ENCODE results near the gene TNFRSF12A.

TNFRSF12A gene

GRCh38 chr16:3003582-3004270 lies 16.4 kb upstream of the TNFRSF12A start:
- TF ChIP-seq CTCF (conservative IDR thresholded peaks at IDR 0.05; ENCODE audit: low read depth, low read length): peak; percentile 46
- peak; percentile 99 for DNase-seq (ENCODE audit: low read depth)
- H3K4me3 ChIP-seq (ENCODE audit: low read depth, low read length): no peak overlapping the region

GRCh38 chr16:3004319-3004718 lies 15.8 kb upstream of the TNFRSF12A start:
- no peak for DNase-seq (ENCODE audit: low read depth)
- no peak for TF ChIP-seq CTCF (conservative IDR thresholded peaks at IDR 0.05; ENCODE audit: low read depth, low read length)
- no peak overlapping the region for H3K4me3 ChIP-seq (ENCODE audit: low read depth, low read length)

GRCh38 chr16:3004781-3005284 lies 15.3 kb upstream of the TNFRSF12A start:
- DNase-seq (ENCODE audit: low read depth): no peak
- TF ChIP-seq CTCF (conservative IDR thresholded peaks at IDR 0.05; ENCODE audit: low read depth, low read length): no peak
- H3K4me3 ChIP-seq (ENCODE audit: low read depth, low read length): no peak overlapping the region

- no peak for TF ChIP-seq CTCF (conservative IDR thresholded peaks at IDR 0.05; ENCODE audit: low read depth, low read length)
- no peak for DNase-seq (ENCODE audit: low read depth)
- H3K4me3 ChIP-seq (ENCODE audit: low read depth, low read length): no peak overlapping the region
Observed at GRCh38 chr16:3007059-3007956, 12.9 kb upstream of the TNFRSF12A start.

GRCh38 chr16:3007957-3008689 lies 12.0 kb upstream of the TNFRSF12A start:
- H3K4me3 ChIP-seq (ENCODE audit: low read depth, low read length): no peak overlapping the region
- no peak for DNase-seq (ENCODE audit: low read depth)
- no peak for TF ChIP-seq CTCF (conservative IDR thresholded peaks at IDR 0.05; ENCODE audit: low read depth, low read length)

- H3K4me3 ChIP-seq (ENCODE audit: low read depth, low read length): no peak overlapping the region
- no peak for DNase-seq (ENCODE audit: low read depth)
- TF ChIP-seq CTCF (conservative IDR thresholded peaks at IDR 0.05; ENCODE audit: low read depth, low read length): no peak
Observed at GRCh38 chr16:3008690-3009037, 11.5 kb upstream of the TNFRSF12A start.
